ENCODE measurements around the gene ASTN2.

ASTN2 gene

GRCh38 chr9:116819116-116819515 lies 595.7 kb downstream of the ASTN2 start:
- DNase-seq (ENCODE audit: low read depth): no peak

DNA sequence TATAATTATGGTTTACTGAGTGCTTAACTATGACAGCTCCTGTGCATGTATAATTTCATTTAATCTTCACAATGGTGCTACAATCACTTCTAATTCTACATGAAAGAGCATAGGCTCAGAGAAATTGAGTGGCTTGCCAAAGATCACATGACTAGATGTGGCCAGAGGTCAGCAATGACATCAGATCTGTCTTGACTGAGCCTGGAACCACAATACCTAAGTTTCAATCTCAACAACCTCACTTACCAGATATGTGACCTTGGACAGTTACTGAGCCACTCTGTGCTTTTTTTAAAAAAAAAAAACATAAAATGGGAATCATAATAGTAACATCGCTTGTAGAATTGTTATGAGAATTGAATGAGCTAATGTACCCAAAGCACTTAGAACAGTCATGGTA lies 597.1 kb downstream of the ASTN2 start:
- no peak overlapping the region for H3K4me3 ChIP-seq (ENCODE audit: low read depth, low read length)
- DNase-seq (ENCODE audit: low read depth): no peak

More at GRCh38 chr9:116819116-116819515, 595.7 kb downstream of the ASTN2 start:
- no peak overlapping the region for H3K4me3 ChIP-seq (ENCODE audit: low read depth, low read length)

- no peak for DNase-seq (ENCODE audit: low read depth)
- no peak overlapping the region for H3K4me3 ChIP-seq (ENCODE audit: low read depth, low read length)
These were observed 598.4 kb downstream of the ASTN2 start for GRCh38 chr9:116816484-116816883.

DNA sequence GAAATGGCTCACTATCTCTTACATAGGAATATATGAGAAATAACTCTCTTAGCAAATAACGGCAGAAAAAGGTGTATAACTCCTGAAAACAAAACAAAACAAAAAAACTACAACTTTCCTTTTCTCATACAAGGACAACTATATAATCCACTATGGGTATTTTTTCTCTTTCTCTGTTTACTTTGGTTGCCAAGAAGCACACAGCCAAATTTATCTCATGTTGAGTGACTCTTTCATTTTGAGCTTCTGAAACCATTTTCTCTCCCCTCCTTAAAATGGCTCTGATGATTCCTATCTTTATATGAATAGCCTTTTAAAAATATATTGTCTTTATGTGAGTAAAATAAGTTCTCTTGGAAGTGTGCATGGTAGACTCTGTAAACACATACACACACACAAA lies 599.0 kb downstream of the ASTN2 start:
- no peak overlapping the region for H3K4me3 ChIP-seq (ENCODE audit: low read depth, low read length)
- DNase-seq (ENCODE audit: low read depth): no peak

DNA sequence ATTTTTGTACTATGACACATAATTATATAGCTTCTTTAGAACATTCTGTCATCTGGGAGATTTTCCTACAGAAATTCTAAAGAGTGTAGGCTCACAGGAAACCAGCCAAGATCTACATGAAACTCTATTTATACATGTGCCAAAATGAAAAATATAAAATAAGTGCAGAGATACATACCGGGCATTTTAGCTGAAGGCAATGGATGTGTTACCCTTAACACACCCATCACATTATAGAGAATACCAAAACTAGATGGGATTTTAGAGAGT lies 601.9 kb downstream of the ASTN2 start:
- no peak overlapping the region for H3K4me3 ChIP-seq (ENCODE audit: low read depth, low read length)
- no peak for DNase-seq (ENCODE audit: low read depth)

DNA sequence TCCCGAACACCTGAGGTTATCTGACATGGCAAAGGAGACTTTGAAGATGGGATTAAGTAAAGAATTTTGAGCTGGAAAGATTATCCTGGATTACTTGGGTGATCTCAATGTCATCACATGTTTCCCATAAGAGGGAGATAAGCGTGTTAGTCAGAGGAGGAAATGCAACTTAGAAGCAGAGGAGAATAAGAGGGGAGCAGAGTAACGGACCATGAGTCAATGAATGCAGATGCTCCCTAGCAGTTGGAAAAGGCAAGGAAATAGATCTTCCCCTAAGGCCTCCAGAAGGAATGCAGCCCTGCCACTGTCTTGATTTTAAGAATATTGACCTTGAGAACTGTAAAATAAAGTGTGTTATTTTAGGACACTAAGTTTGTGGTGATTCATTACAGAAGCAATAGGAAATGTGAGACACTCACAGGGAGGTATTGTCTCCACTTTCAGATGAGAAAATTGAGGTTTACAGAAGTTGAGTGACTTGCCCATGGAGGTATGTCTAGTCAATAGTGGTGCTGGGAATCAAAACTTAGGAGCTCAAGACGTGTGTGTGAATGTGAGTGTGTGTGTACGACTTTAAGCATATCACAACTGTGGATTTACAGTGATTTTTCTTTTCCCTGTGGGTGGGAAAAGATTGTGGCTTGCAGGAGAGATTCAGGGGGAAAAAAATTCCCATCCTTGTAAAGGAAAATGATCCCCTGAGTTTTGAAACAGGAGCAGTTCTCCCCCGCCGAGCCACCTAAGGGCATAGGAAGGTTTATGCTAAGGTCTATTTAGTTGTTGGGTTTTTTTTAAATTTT lies 602.4 kb downstream of the ASTN2 start:
- DNase-seq (ENCODE audit: low read depth): peak; percentile 15
- no peak overlapping the region for H3K4me3 ChIP-seq (ENCODE audit: low read depth, low read length)

GRCh38 chr9:116809656-116810055 lies 605.2 kb downstream of the ASTN2 start:
- no peak overlapping the region for H3K4me3 ChIP-seq (ENCODE audit: low read depth, low read length)

DNA sequence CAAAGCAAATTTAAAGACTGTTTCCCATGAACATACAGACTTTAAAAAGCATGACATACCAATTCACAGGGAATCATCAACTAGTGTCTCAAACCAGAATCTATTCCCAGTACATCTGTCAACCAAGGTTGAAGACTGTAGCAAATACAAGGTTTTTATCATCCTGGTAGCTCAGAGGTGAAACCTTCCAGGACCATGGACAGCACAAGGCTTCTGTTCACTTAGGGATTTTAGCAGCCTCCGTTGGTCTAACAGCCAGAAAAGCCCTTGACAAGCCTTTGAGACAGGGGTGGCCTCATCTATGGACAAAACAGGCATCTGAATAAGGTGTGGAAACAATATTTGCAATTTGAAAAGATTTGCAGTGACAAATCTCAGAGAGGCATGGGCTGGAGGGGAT lies 608.8 kb downstream of the ASTN2 start:
- no peak overlapping the region for H3K4me3 ChIP-seq (ENCODE audit: low read depth, low read length)
- DNase-seq (ENCODE audit: low read depth): no peak

More at GRCh38 chr9:116809656-116810055, 605.2 kb downstream of the ASTN2 start:
- DNase-seq (ENCODE audit: low read depth): no peak

DNA sequence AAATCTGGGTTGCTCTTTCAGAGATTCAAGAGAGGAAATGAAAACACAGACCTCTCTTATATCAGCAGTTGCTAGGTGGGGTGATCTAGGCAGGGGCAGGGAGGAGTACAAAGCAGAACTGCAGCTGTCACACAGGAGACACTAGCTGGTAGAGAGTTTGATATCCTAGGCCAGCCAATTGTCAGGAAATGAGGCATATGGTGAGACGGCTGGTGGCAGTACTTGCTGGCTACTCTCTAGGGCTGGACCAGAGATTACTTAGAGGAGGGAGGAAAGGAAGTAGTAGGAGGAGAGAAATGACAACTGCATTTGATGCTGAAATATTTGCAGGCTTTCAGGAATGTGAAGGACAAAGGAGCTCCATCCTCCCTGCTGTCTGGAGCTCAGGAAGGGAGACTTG lies 614.0 kb downstream of the ASTN2 start:
- H3K4me3 ChIP-seq (ENCODE audit: low read depth, low read length): no peak overlapping the region
- DNase-seq (ENCODE audit: low read depth): no peak

- H3K4me3 ChIP-seq (ENCODE audit: low read depth, low read length): no peak overlapping the region
- no peak for DNase-seq (ENCODE audit: low read depth)
These were observed 614.8 kb downstream of the ASTN2 start for GRCh38 chr9:116800074-116800473.

GRCh38 chr9:116798521-116798920 lies 616.3 kb downstream of the ASTN2 start:
- DNase-seq (ENCODE audit: low read depth): no peak

DNA sequence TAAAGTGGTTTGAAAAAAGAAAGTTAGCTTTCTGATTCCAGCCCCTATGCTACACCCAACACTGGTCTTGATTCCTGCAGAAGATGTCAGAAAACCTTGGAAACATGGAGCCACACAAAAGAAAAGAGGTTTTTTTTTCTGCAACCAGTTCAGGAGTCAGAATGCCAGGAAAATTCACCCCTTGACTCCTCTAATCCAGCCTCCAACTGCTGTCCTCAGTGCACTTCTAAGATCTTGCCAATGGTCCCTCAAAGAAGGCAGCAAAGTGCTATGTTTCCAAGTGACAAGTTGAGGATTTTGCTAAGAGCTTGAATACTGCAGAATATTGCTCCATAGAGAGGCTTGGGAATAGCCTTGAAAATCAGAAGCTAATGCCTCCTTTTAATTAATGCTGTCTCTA lies 617.6 kb downstream of the ASTN2 start:
- H3K4me3 ChIP-seq (ENCODE audit: low read depth, low read length): no peak overlapping the region
- DNase-seq (ENCODE audit: low read depth): no peak

More at GRCh38 chr9:116798521-116798920, 616.3 kb downstream of the ASTN2 start:
- H3K4me3 ChIP-seq (ENCODE audit: low read depth, low read length): no peak overlapping the region

DNA sequence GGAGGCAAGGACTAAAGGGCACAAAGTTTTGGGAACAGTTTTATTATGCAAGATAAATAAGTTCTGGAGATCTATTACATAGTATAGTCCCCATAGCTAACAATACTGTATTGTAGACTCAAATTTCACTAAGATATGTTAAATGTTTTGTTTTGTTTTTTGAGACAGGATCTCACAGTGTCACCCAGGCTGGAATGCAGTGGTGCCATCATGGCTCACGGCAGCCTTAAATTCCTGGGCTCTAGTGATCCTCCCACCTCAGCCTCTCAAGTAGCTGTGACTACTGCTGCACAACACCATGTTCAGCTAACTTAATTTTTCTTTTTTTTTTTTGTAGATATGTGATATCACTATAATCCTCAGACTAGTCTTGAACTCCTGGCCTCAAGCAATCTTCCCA lies 618.2 kb downstream of the ASTN2 start:
- H3K4me3 ChIP-seq (ENCODE audit: low read depth, low read length): no peak overlapping the region
- DNase-seq (ENCODE audit: low read depth): no peak

GRCh38 chr9:116795821-116796220 lies 619.0 kb downstream of the ASTN2 start:
- no peak for DNase-seq (ENCODE audit: low read depth)
- H3K4me3 ChIP-seq (ENCODE audit: low read depth, low read length): no peak overlapping the region

GRCh38 chr9:116792271-116792670 lies 622.6 kb downstream of the ASTN2 start:
- no peak overlapping the region for H3K4me3 ChIP-seq (ENCODE audit: low read depth, low read length)
- DNase-seq (ENCODE audit: low read depth): no peak

- no peak for DNase-seq (ENCODE audit: low read depth)
- no peak overlapping the region for H3K4me3 ChIP-seq (ENCODE audit: low read depth, low read length)
These were observed 623.5 kb downstream of the ASTN2 start for GRCh38 chr9:116791326-116791725.

DNA sequence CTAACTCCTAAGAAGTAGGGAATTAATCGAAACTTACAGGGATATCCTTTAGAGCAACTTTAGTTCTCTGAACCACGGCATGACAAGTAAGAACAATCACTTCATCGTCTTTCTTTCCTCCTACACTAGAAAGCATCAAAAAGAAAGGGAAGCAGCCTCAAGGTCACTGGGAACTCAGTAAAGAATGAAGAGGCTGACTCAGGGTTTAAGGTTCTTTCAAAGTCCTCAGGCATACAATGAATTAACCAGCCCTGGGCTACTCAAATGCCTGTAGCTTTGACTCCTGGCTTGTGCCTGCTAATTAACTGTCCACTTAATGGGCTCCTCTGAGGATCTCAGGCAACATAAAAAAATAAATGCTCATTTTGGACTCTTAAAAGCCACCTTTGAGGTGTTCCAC lies 625.8 kb downstream of the ASTN2 start:
- no peak for DNase-seq (ENCODE audit: low read depth)

GRCh38 chr9:116786737-116787136 lies 628.1 kb downstream of the ASTN2 start:
- no peak for DNase-seq (ENCODE audit: low read depth)
- H3K4me3 ChIP-seq (ENCODE audit: low read depth, low read length): no peak overlapping the region

More for the DNA sequence above, 625.8 kb downstream of the ASTN2 start:
- no peak overlapping the region for H3K4me3 ChIP-seq (ENCODE audit: low read depth, low read length)

GRCh38 chr9:116777116-116777515 lies 637.7 kb downstream of the ASTN2 start:
- no peak for DNase-seq (ENCODE audit: low read depth)
- H3K4me3 ChIP-seq (ENCODE audit: low read depth, low read length): no peak overlapping the region

DNA sequence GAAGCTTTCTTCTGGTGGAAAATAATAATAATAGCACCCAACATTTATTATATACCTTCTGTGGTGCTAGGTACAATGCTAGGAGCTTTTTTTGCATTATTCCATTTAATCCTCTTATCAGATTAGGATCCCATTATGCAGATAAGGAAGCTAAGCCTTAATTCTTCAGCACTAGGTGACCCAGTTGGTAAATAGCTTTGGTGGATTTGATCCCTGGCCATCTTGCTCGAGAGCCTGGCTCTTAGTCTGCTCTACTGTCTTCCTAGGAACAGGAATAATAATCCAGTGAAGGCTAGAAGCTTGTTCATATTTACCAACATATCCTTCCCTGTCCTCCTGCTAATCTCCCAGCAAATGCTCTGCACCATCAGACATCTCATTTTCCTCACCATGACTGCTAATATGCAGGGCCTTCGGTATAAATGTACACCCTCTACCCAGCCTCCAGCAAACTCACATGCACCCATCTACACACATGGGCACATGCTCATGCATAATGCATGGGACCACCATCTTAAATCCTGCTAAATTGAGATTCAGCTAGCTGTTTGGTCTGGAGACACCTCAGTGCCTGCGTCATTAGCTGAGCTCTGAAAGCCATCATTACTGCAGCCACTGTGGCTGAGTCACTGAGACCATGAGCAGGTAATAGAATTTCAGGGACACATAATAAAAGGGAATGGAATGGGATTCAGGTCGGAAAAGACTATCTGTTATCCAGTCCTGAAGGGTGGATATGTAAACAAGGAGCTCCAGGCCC lies 640.3 kb downstream of the ASTN2 start:
- no peak for DNase-seq (ENCODE audit: low read depth)
- H3K4me3 ChIP-seq (ENCODE audit: low read depth, low read length): no peak overlapping the region

DNA sequence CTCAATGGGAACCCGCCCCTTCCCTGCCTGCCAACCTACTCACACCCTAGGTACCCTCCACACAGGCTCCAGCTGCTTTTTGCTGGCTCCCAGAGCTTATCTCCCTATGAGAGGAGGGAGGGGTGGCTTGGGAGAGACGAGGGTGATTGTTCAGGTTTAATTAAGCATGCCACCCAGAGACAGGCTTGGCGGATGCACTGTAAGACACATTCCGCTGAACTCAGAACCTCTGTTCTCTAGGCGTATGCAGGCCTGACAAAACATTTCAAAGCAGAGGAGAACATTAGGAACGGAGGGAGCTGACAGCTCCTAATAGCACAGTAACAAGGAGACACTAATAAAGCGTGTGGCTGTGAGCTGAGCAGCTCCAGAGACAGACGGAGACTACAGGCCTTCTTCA lies 647.6 kb downstream of the ASTN2 start:
- no peak overlapping the region for H3K4me3 ChIP-seq (ENCODE audit: low read depth, low read length)
- no peak for DNase-seq (ENCODE audit: low read depth)
